Stimulated activated naive CD4-positive, alpha-beta T cell treated with Interleukin-2 at 50 U/mL for 16 hours (primary cell): ENCODE results near the gene ISM1.

Experiments
- DNase-seq: peaks from one replicate; lab custom pipeline; 2025; lab: John Stamatoyannopoulos, UW

ISM1 gene

GRCh38 chr20:13313201-13313600, 92.1 kb downstream of the ISM1 start:
- no peak for DNase-seq

GRCh38 chr20:13317439-13317838, 96.4 kb downstream of the ISM1 start:
- DNase-seq: no peak

- DNase-seq: no peak
These were observed 97.9 kb downstream of the ISM1 start for GRCh38 chr20:13318871-13319521.

GRCh38 chr20:13320702-13321101, 99.6 kb downstream of the ISM1 start:
- DNase-seq: no peak

GRCh38 chr20:13321416-13321815, 100.3 kb downstream of the ISM1 start:
- DNase-seq: no peak

- DNase-seq: no peak
These were observed 101.1 kb downstream of the ISM1 start for GRCh38 chr20:13322198-13322597.

GRCh38 chr20:13322621-13323020, 101.5 kb downstream of the ISM1 start:
- no peak for DNase-seq

- DNase-seq: no peak
These were observed 104.0 kb downstream of the ISM1 start for GRCh38 chr20:13325033-13325432.

- no peak for DNase-seq
These were observed 104.8 kb downstream of the ISM1 start for GRCh38 chr20:13325796-13326340.

GRCh38 chr20:13331536-13331935, 110.5 kb downstream of the ISM1 start:
- DNase-seq: no peak

GRCh38 chr20:13333036-13333435, 112.0 kb downstream of the ISM1 start:
- DNase-seq: no peak

GRCh38 chr20:13333793-13334192, 112.7 kb downstream of the ISM1 start:
- no peak for DNase-seq

GRCh38 chr20:13336308-13337089, 115.4 kb downstream of the ISM1 start:
- DNase-seq: no peak

GRCh38 chr20:13337090-13337784, 116.2 kb downstream of the ISM1 start:
- no peak for DNase-seq

- no peak for DNase-seq
These were observed 117.1 kb downstream of the ISM1 start for GRCh38 chr20:13338097-13338661.

GRCh38 chr20:13338999-13339411, 117.9 kb downstream of the ISM1 start:
- DNase-seq: no peak

- no peak for DNase-seq
These were observed 119.0 kb downstream of the ISM1 start for GRCh38 chr20:13340088-13340487.

GRCh38 chr20:13341737-13342393, 120.8 kb downstream of the ISM1 start:
- DNase-seq: no peak

- no peak for DNase-seq
These were observed 121.6 kb downstream of the ISM1 start for GRCh38 chr20:13342469-13343242.

GRCh38 chr20:13344671-13345070, 123.6 kb downstream of the ISM1 start:
- DNase-seq: no peak
